ENCODE results near the gene OMA1.

OMA1 gene

GRCh38 chr1:58546520-58547308 is at the start of gene OMA1:
TSS of gene OMA1 (minus strand) at chr1:58546726. CDS start at chr1:58539294, 7,432 bp downstream.
- Histone ChIP-seq H3K27ac (ENCODE audit: low read depth, low read length) (peak within 1 kb of the TSS; percentile 98), H3K36me3 (ENCODE audit: control insufficient read depth, insufficient read depth, low read length) (no peaks in the 10 kb centered on the region), H3K4me1 (ENCODE audit: control insufficient read depth, insufficient read depth, low read length) (peaks cover 9% of the 10 kb centered on the region), H3K27me3 (ENCODE audit: control insufficient read depth, insufficient read depth, low read length) (no peaks in the 10 kb centered on the region), H3K9ac (ENCODE audit: low read length) (peak within 1 kb of the TSS; percentile 82), H3K4me3 (ENCODE audit: low read length) (peak within 1 kb of the TSS; percentile 83)

GRCh38 chr1:58594546-58594945 is 48.0 kb upstream of the OMA1 start:
- Histone ChIP-seq H3K36me3 (ENCODE audit: control insufficient read depth, insufficient read depth, low read length) (no peaks in the 10 kb centered on the region), H3K4me3 (ENCODE audit: low read length) (no peak overlapping the region), H3K9ac (ENCODE audit: low read length) (no peak overlapping the region), H3K27ac (ENCODE audit: low read depth, low read length) (no peak overlapping the region), H3K4me1 (ENCODE audit: control insufficient read depth, insufficient read depth, low read length) (peaks cover 14% of the 10 kb centered on the region), H3K27me3 (ENCODE audit: control insufficient read depth, insufficient read depth, low read length) (no peaks in the 10 kb centered on the region)

- no peaks in the 10 kb centered on the region for H3K36me3 ChIP-seq (ENCODE audit: control insufficient read depth, insufficient read depth, low read length)
- H3K27me3 ChIP-seq (ENCODE audit: control insufficient read depth, insufficient read depth, low read length): no peaks in the 10 kb centered on the region
- no peak overlapping the region for H3K9ac ChIP-seq (ENCODE audit: low read length)
- H3K4me1 ChIP-seq (ENCODE audit: control insufficient read depth, insufficient read depth, low read length): peaks cover 14% of the 10 kb centered on the region
- H3K27ac ChIP-seq (ENCODE audit: low read depth, low read length): no peak overlapping the region
- H3K4me3 ChIP-seq (ENCODE audit: low read length): no peak overlapping the region
These were observed 46.1 kb upstream of the OMA1 start for GRCh38 chr1:58592522-58593134.

GRCh38 chr1:58591806-58592205 is 45.3 kb upstream of the OMA1 start:
- H3K4me1 ChIP-seq (ENCODE audit: control insufficient read depth, insufficient read depth, low read length): peaks cover 12% of the 10 kb centered on the region
- no peak overlapping the region for H3K27ac ChIP-seq (ENCODE audit: low read depth, low read length)
- no peaks in the 10 kb centered on the region for H3K36me3 ChIP-seq (ENCODE audit: control insufficient read depth, insufficient read depth, low read length)
- H3K9ac ChIP-seq (ENCODE audit: low read length): no peak overlapping the region
- no peaks in the 10 kb centered on the region for H3K27me3 ChIP-seq (ENCODE audit: control insufficient read depth, insufficient read depth, low read length)
- no peak overlapping the region for H3K4me3 ChIP-seq (ENCODE audit: low read length)

- Histone ChIP-seq H3K27ac (ENCODE audit: low read depth, low read length) (no peak overlapping the region), H3K9ac (ENCODE audit: low read length) (no peak overlapping the region), H3K27me3 (ENCODE audit: control insufficient read depth, insufficient read depth, low read length) (no peaks in the 10 kb centered on the region), H3K4me1 (ENCODE audit: control insufficient read depth, insufficient read depth, low read length) (peaks cover 15% of the 10 kb centered on the region), H3K36me3 (ENCODE audit: control insufficient read depth, insufficient read depth, low read length) (no peaks in the 10 kb centered on the region), H3K4me3 (ENCODE audit: low read length) (no peak overlapping the region)
These were observed 43.5 kb upstream of the OMA1 start for GRCh38 chr1:58590019-58590418.

- H3K4me1 ChIP-seq (ENCODE audit: control insufficient read depth, insufficient read depth, low read length): peaks cover 15% of the 10 kb centered on the region
- no peaks in the 10 kb centered on the region for H3K36me3 ChIP-seq (ENCODE audit: control insufficient read depth, insufficient read depth, low read length)
- H3K27me3 ChIP-seq (ENCODE audit: control insufficient read depth, insufficient read depth, low read length): no peaks in the 10 kb centered on the region
- H3K4me3 ChIP-seq (ENCODE audit: low read length): no peak overlapping the region
- no peak overlapping the region for H3K27ac ChIP-seq (ENCODE audit: low read depth, low read length)
- no peak overlapping the region for H3K9ac ChIP-seq (ENCODE audit: low read length)
These were observed 41.9 kb upstream of the OMA1 start for GRCh38 chr1:58588396-58588795.

GRCh38 chr1:58587667-58588066 is 41.1 kb upstream of the OMA1 start:
- H3K4me1 ChIP-seq (ENCODE audit: control insufficient read depth, insufficient read depth, low read length): peaks cover 14% of the 10 kb centered on the region
- H3K4me3 ChIP-seq (ENCODE audit: low read length): no peak overlapping the region
- H3K9ac ChIP-seq (ENCODE audit: low read length): no peak overlapping the region
- H3K36me3 ChIP-seq (ENCODE audit: control insufficient read depth, insufficient read depth, low read length): no peaks in the 10 kb centered on the region
- H3K27me3 ChIP-seq (ENCODE audit: control insufficient read depth, insufficient read depth, low read length): no peaks in the 10 kb centered on the region
- no peak overlapping the region for H3K27ac ChIP-seq (ENCODE audit: low read depth, low read length)

- Histone ChIP-seq H3K4me3 (ENCODE audit: low read length) (no peak overlapping the region), H3K27me3 (ENCODE audit: control insufficient read depth, insufficient read depth, low read length) (no peaks in the 10 kb centered on the region), H3K4me1 (ENCODE audit: control insufficient read depth, insufficient read depth, low read length) (peaks cover 5% of the 10 kb centered on the region), H3K27ac (ENCODE audit: low read depth, low read length) (no peak overlapping the region), H3K36me3 (ENCODE audit: control insufficient read depth, insufficient read depth, low read length) (no peaks in the 10 kb centered on the region), H3K9ac (ENCODE audit: low read length) (no peak overlapping the region)
These were observed 39.7 kb upstream of the OMA1 start for GRCh38 chr1:58586271-58586670.

- Histone ChIP-seq H3K4me3 (ENCODE audit: low read length) (no peak overlapping the region), H3K4me1 (ENCODE audit: control insufficient read depth, insufficient read depth, low read length) (peaks cover 5% of the 10 kb centered on the region), H3K9ac (ENCODE audit: low read length) (no peak overlapping the region), H3K27ac (ENCODE audit: low read depth, low read length) (no peak overlapping the region), H3K27me3 (ENCODE audit: control insufficient read depth, insufficient read depth, low read length) (no peaks in the 10 kb centered on the region), H3K36me3 (ENCODE audit: control insufficient read depth, insufficient read depth, low read length) (no peaks in the 10 kb centered on the region)
These were observed 39.1 kb upstream of the OMA1 start for GRCh38 chr1:58585581-58586151.

- Histone ChIP-seq H3K9ac (ENCODE audit: low read length) (no peak overlapping the region), H3K36me3 (ENCODE audit: control insufficient read depth, insufficient read depth, low read length) (no peaks in the 10 kb centered on the region), H3K27me3 (ENCODE audit: control insufficient read depth, insufficient read depth, low read length) (no peaks in the 10 kb centered on the region), H3K4me3 (ENCODE audit: low read length) (no peak overlapping the region), H3K4me1 (ENCODE audit: control insufficient read depth, insufficient read depth, low read length) (peaks cover 5% of the 10 kb centered on the region), H3K27ac (ENCODE audit: low read depth, low read length) (no peak overlapping the region)
These were observed 38.6 kb upstream of the OMA1 start for GRCh38 chr1:58585166-58585565.

GRCh38 chr1:58584082-58584895 is 37.8 kb upstream of the OMA1 start:
- Histone ChIP-seq H3K27ac (ENCODE audit: low read depth, low read length) (peak overlapping the region; percentile 7), H3K27me3 (ENCODE audit: control insufficient read depth, insufficient read depth, low read length) (no peaks in the 10 kb centered on the region), H3K4me1 (ENCODE audit: control insufficient read depth, insufficient read depth, low read length) (peaks cover 5% of the 10 kb centered on the region), H3K9ac (ENCODE audit: low read length) (no peak overlapping the region), H3K36me3 (ENCODE audit: control insufficient read depth, insufficient read depth, low read length) (no peaks in the 10 kb centered on the region), H3K4me3 (ENCODE audit: low read length) (no peak overlapping the region)

- Histone ChIP-seq H3K4me1 (ENCODE audit: control insufficient read depth, insufficient read depth, low read length) (peaks cover 5% of the 10 kb centered on the region), H3K9ac (ENCODE audit: low read length) (no peak overlapping the region), H3K36me3 (ENCODE audit: control insufficient read depth, insufficient read depth, low read length) (no peaks in the 10 kb centered on the region), H3K4me3 (ENCODE audit: low read length) (no peak overlapping the region), H3K27me3 (ENCODE audit: control insufficient read depth, insufficient read depth, low read length) (no peaks in the 10 kb centered on the region), H3K27ac (ENCODE audit: low read depth, low read length) (no peak overlapping the region)
These were observed 37.0 kb upstream of the OMA1 start for GRCh38 chr1:58583496-58583895.
